GM18502 (cell line): Measurements from ENCODE around the gene SLC12A3.
"Not testable (repeated sequence)": the region's sequence is repeated elsewhere in the genome, so short reads cannot be mapped to it uniquely, and the experiment has no call there.

Experiments
- ATAC-seq: cut with Tn5 transposase; IDR thresholded peaks from one replicate; pipeline ENCODE4 v1.9.1; 2021; ENCODE audit warnings: mild to moderate bottlenecking; ENCODE audit not compliant: unreplicated experiment, poor library complexity

The SLC12A3 gene

GRCh38 chr16:56934599-56935145, 69.7 kb downstream of the SLC12A3 start:
- not testable (repeated sequence) for ATAC-seq

DNA sequence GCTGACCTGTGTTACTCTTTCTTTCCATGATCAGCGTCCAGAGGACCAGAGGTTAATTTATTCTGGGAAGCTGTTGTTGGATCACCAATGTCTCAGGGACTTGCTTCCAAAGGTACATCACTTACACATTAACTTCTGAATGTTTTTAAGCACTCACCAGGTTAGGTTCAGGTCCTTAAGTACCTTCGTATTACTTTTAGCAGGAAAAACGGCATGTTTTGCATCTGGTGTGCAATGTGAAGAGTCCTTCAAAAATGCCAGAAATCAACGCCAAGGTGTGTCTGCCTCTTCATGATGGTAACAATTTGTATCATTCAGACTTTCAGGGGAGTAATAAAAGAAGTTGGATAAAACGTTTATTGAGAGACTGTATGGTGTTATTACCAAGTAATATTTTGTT, 70.2 kb downstream of the SLC12A3 start:
- no peak for ATAC-seq

DNA sequence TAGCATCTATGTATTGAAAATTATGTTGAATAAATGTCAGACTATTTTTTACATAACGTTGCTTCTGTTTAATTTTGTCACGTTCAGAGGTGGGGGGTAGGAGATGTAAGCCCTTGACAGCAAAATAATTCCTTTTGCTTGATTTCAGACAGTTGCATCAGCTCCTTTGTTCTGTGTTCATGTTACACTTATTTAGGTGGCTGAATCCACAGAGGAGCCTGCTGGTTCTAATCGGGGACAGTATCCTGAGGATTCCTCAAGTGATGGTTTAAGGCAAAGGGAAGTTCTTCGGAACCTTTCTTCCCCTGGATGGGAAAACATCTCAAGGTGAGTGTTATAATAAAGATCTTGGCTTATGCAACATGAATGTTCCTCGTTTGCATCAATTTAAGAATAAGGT, 71.5 kb downstream of the SLC12A3 start:
- ATAC-seq, result no peak

- ATAC-seq, result no peak
These were observed 71.9 kb downstream of the SLC12A3 start for GRCh38 chr16:56936950-56937349.

DNA sequence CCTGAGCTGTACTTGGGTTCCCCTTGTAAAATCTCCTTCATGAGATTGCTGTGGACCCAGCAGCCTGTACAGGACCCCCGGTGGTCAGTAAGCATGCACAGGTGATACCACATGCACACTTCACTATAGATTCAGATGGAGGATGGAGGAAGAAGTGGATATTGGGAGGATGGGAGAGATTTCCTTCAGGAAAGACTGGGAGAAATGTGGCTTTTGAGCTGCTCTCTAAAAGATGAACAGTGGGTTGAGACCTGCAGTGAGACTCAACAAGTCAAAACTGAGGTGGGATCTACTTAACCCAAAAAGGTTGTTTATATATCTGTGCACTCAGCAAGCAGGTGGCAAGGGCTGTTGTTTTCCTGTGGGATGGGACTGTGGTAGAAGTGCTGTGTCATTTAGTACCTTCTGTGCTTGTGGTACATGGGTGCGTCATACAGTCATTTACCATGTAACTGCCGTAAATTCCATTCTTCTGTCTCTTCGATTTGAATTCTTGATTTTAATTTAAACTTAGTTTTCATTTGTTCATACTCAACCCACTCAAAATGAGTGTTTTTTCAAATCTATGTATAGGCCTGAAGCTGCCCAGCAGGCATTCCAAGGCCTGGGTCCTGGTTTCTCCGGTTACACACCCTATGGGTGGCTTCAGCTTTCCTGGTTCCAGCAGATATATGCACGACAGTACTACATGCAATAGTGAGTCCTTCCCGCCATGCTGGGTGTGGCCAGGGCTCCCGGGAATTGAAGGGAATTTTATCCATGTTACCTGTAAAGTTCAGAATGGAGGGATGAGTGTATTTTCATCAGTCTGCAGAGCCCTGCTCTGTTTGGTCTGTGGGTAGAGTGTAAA, 73.9 kb downstream of the SLC12A3 start:
- peak; percentile 37 for ATAC-seq

DNA sequence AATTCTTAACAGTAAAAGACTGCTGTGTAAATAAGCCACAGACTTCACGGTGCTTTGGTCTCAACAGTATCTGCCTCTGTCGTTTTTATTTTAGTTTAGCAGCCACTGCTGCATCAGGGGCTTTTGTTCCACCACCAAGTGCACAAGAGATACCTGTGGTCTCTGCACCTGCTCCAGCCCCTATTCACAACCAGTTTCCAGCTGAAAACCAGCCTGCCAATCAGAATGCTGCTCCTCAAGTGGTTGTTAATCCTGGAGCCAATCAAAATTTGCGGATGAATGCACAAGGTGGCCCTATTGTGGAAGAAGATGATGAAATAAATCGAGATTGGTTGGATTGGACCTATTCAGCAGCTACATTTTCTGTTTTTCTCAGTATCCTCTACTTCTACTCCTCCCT, 74.8 kb downstream of the SLC12A3 start:
- ATAC-seq, result no peak

DNA sequence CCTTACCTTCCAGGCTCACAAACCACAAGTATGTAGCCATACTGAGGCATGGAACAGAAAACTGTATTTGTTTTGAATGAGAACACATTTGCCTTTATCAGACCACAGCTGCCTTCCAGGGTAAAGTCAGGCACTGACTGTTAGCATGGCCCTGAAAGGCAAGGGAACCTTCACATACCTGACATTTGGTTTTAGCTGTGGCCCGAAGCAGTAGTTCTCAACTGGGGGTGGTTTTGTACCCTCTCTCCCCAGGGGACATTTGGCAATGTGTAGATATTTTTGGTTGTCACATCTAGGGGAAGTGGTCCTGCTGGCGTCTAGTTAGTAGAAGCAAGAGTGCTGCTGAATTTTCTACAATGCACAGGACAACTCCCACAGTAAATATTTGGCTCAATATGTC, 76.1 kb downstream of the SLC12A3 start:
- no peak for ATAC-seq

DNA sequence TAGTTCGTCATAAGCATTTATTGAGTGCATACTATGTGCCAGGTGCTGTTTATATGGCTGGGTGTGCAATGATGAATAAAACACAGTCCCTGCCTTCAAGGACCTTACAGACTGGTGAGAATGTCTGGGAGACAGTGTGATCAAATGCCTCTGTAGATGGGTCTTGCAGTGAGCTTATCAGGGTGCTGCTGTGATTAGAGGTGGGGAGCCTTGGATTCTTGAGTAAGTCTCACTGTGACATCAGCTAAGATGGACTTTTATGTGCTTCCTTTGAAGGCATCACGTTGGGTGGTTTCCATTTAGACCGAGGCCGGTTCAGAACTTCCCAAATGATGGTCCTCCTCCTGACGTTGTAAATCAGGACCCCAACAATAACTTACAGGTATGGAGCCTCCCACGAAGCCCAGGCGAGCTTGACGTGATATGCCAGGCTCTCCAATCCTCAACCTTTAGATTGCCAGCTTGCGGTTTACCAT, 76.9 kb downstream of the SLC12A3 start:
- ATAC-seq, result no peak

- no peak for ATAC-seq
These were observed 78.9 kb downstream of the SLC12A3 start for GRCh38 chr16:56943761-56944375.

- ATAC-seq, result peak; percentile 40
These were observed 80.2 kb downstream of the SLC12A3 start for GRCh38 chr16:56944954-56945839.

GRCh38 chr16:56945847-56946527, 81.0 kb downstream of the SLC12A3 start:
- ATAC-seq, result no peak

- no peak for ATAC-seq
These were observed 82.0 kb downstream of the SLC12A3 start for GRCh38 chr16:56946767-56947603.

DNA sequence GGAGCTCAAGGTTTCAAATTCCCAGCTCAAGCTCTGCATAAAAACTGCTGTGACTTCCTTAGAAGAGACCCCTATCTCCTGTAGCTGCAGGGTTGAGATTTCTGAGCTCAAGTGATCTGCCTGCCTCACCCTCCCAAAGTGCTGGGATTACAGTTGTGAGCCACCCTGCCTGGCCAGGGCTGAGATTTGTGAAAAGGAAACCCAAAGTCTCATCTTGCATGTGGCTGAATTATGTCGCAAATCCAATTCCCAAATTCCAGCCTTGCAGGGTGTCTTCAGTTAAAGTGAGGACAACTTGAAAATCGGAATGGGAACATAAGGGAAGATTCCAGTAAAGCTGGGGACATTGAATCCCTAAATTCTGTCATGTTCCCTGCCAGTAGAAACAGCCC, 82.6 kb downstream of the SLC12A3 start:
- no peak for ATAC-seq

GRCh38 chr16:56948234-56948633, 83.2 kb downstream of the SLC12A3 start:
- ATAC-seq, result no peak

- ATAC-seq, result no peak
These were observed 85.0 kb downstream of the SLC12A3 start for GRCh38 chr16:56950051-56950450.

DNA sequence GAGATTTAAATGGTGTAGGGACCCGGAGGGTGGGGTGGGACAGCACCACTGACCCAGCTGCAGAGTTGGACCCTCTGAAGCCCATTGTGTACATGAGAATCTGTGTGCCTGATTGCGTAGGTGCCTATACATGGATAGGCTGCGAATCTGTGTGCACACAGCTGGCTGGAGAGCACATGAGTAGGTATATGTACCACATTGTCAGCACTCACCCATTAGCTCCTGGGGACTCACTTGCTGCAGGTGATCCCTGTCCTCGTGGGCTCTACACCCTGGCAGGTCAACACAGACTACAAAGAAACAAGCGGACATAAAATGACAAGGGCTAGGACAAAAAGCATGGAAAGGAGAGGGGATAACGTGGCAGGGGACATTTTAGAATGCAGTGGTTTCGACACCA, 85.4 kb downstream of the SLC12A3 start:
- ATAC-seq, result no peak

DNA sequence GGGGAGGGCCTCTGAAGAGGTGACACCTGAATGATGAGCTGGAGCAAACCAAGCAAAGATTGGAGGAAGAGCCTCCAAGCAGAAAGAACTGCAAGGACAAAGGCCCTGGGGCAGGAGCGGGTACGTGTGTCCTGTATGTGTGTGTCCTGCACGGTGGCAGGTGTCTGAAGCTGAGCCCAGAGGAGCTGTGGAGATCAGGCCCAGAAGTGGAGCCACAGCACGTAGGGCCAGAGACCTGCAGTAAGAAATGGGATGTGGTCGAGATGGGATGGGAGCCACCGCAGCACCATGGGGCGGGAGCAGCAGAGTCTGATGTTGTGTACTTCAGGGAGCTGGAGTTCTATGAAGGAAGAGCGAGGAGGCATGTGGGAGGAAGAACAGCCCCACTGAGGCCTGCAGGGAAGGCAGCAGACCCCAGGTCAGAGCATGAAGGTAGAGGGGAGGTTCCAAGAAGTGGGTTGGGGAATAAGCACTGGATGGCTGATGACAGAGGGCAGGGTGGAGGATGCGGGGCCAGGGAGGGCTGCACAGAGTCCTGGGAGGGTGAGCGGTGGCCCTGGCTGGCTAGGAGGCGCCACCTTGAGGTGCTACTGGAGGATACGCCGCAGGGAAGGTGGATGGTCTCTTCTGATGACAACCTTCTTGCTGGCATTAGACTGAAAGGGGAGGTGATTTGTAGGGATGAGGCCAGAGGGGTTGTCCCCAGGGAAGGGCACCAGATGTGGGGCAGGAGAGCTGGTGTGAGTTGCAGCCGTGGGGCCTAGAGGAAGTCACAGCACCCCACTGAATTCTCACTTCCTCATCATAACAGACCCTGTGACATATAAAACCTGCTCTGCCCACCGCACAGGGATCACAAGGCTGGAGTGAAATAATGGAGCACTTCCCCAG, 86.1 kb downstream of the SLC12A3 start:
- peak; percentile 60 for ATAC-seq

DNA sequence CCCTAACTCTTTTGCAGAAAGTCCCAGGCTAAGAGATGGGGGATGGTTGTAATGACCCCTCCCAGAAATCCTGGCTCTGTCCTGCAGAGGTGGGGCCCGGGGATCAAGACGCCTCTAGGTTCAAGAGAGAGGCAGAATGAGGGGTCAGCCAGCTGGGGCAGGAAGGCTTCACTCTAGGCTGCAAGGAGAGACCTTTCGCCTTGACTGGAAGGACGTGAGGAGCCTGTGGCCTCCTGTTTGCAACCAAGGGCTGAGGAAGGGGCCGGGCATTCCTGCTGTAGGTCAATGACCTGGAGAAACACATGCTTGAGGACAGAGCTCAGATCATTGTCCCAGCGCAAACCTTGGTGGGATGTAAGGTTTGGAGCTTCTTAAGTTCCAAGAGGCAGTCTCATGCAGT, 88.0 kb downstream of the SLC12A3 start:
- ATAC-seq, result no peak
